ENCODE results near the gene SUN5. TPM values are rescaled to one million over a fixed set of nuclear protein-coding genes. Genes with fewer than 3 reads are reported as not detected.

The SUN5 gene
- total and polyA plus RNA-seq, 5 experiments from 2014 or later: not detected

GRCh38 chr20:33034115-33034514 lies 29.9 kb upstream of the SUN5 start:
- Mint-ChIP-seq H3K27ac (peak overlapping the region in 2 of 10 donors; percentile 3 to 35), H3K9me3 (peaks cover 0 to 25% (median 3%) of the 10 kb centered on the region in 9 donors), H3K27me3 (peaks cover 0 to 1% (median 0%) of the 10 kb centered on the region in 5 donors), H3K4me3 (no peak overlapping the region), H3K4me1 (peaks cover 0 to 3% (median 0%) of the 10 kb centered on the region in 4 donors), H3K36me3 (no peaks in the 10 kb centered on the region)
- DNase-seq: peak in 1 of 10 donors; percentile 30
- no peak for ATAC-seq
- POLR2A ChIA-PET: no interaction called here

- Mint-ChIP-seq H3K36me3 (no peaks in the 10 kb centered on the region), H3K4me1 (peaks cover 0 to 3% (median 0%) of the 10 kb centered on the region in 4 donors), H3K27ac (peak overlapping the region in 2 of 10 donors; percentile 12 to 43), H3K27me3 (peaks cover 0 to 1% (median 0%) of the 10 kb centered on the region in 5 donors), H3K9me3 (peaks cover 0 to 19% (median 3%) of the 10 kb centered on the region in 9 donors), H3K4me3 (no peak overlapping the region)
- DNase-seq: peak in 1 of 10 donors; percentile 31
- POLR2A ChIA-PET: no interaction called here
- no peak for ATAC-seq
These were observed 29.1 kb upstream of the SUN5 start for GRCh38 chr20:33033381-33033780.

DNA sequence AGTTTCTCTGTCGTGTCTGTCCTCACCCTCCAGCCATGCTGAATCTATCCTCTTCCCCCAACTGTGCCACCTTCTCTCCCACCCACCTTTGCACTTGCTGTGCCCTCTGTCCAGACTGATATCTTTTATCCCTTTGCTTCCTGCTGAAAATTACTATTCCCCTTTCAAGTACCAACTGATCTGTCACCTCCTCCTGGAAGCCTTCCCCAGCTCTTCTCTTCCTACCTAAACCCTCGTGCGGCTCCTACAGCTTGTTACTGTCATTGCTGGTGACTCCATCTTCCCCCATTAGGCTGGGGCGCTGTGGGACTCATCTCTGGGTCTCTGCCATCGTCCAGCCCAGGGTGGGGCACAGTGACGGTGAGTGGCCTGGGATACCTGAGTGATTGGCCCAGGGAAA lies 28.3 kb upstream of the SUN5 start:
- DNase-seq (peak in 1 of 10 donors; percentile 46), ATAC-seq (no peak)
- Mint-ChIP-seq H3K9me3 (peaks cover 0 to 12% (median 3%) of the 10 kb centered on the region in 9 donors), H3K36me3 (no peaks in the 10 kb centered on the region), H3K27me3 (no peaks in the 10 kb centered on the region), H3K4me3 (no peak overlapping the region), H3K4me1 (peaks cover 0 to 3% (median 0%) of the 10 kb centered on the region in 4 donors), H3K27ac (peak overlapping the region in 2 of 10 donors; percentile 22 to 73)
- POLR2A ChIA-PET: interaction anchor here (0.6 kb wide), 1 partner anchor 8 kb away, joined by 5 read pairs; no protein-coding TSS in a partner anchor

DNA sequence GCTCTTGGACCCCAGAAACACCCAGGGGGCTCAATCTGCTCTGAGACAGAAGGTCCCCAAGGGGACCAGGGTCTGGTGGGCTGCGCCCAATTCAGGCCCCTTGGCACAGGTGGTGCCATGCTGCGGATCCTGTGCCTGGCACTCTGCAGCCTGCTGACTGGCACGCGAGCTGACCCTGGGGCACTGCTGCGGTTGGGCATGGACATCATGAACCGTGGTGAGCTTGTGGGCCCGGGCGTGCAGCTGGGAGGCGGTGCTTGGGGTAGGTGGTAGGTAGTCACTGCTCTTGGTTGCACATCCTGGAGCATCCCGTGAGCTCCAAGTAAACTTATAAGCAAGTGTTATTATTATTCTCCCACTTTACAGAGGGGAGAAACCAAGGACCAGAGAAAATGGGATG lies 27.3 kb upstream of the SUN5 start, which contains the start of gene BPIFB6:
TSS of gene BPIFB6 (plus strand) at position 118 of the 400 bp plus-strand sequence. CDS start at position 118, 0 bp downstream.
- Mint-ChIP-seq H3K27me3 (no peaks in the 10 kb centered on the region), H3K36me3 (no peaks in the 10 kb centered on the region), H3K4me3 (no peak within 1 kb of the TSS), H3K27ac (peak within 1 kb of the TSS in 1 of 10 donors; percentile 73), H3K4me1 (peaks cover 0 to 3% (median 0%) of the 10 kb centered on the region in 4 donors), H3K9me3 (peaks cover 0 to 12% (median 3%) of the 10 kb centered on the region in 9 donors)
- DNase-seq: peak in 1 of 10 donors; percentile 26
- ATAC-seq: no peak
- POLR2A ChIA-PET: no interaction called here

GRCh38 chr20:33030569-33030968 lies 26.3 kb upstream of the SUN5 start:
- H3K4me1 Mint-ChIP-seq: peaks cover 0 to 3% (median 0%) of the 10 kb centered on the region in 4 donors
- H3K4me3 Mint-ChIP-seq: no peak overlapping the region
- peaks cover 0 to 12% (median 3%) of the 10 kb centered on the region in 9 donors for H3K9me3 Mint-ChIP-seq
- no peak overlapping the region for H3K27ac Mint-ChIP-seq
- no peaks in the 10 kb centered on the region for H3K27me3 Mint-ChIP-seq
- DNase-seq: peak in 1 of 10 donors; percentile 11
- POLR2A ChIA-PET: no interaction called here
- no peak for ATAC-seq
- H3K36me3 Mint-ChIP-seq: no peaks in the 10 kb centered on the region

- H3K4me1 Mint-ChIP-seq: peaks cover 0 to 3% (median 0%) of the 10 kb centered on the region in 4 donors
- no peak overlapping the region for H3K27ac Mint-ChIP-seq
- no peak overlapping the region for H3K4me3 Mint-ChIP-seq
- H3K9me3 Mint-ChIP-seq: peaks cover 0 to 12% (median 3%) of the 10 kb centered on the region in 9 donors
- H3K36me3 Mint-ChIP-seq: no peaks in the 10 kb centered on the region
- no peak for DNase-seq
- no peaks in the 10 kb centered on the region for H3K27me3 Mint-ChIP-seq
- no peak for ATAC-seq
- POLR2A ChIA-PET: no interaction called here
These were observed 25.8 kb upstream of the SUN5 start for GRCh38 chr20:33030076-33030475.

DNA sequence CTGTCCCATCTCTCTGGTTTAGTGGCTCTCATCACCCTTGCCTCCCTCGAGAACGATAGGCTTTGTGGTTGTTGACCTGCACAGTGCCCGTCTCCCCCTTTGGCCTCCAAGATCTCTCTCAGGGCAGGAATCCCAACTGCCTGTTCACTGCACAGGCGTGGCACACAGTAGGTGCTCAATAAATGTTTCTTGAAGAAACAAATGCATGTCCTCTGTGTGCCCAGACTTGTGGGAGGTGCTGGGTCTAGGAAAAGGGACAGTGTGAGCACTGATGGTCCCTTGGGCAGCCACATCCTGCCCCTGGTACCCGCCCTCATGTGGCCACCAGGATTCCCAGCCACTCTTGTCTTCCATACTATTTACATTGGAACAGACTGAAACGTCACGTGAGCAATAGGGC lies 24.6 kb upstream of the SUN5 start:
- H3K36me3 Mint-ChIP-seq: no peaks in the 10 kb centered on the region
- POLR2A ChIA-PET: no interaction called here
- no peak for DNase-seq
- peaks cover 0 to 2% (median 0%) of the 10 kb centered on the region in 4 donors for H3K4me1 Mint-ChIP-seq
- H3K9me3 Mint-ChIP-seq: peaks cover 0 to 12% (median 3%) of the 10 kb centered on the region in 9 donors
- no peaks in the 10 kb centered on the region for H3K27me3 Mint-ChIP-seq
- no peak for ATAC-seq
- no peak overlapping the region for H3K4me3 Mint-ChIP-seq
- H3K27ac Mint-ChIP-seq: no peak overlapping the region

DNA sequence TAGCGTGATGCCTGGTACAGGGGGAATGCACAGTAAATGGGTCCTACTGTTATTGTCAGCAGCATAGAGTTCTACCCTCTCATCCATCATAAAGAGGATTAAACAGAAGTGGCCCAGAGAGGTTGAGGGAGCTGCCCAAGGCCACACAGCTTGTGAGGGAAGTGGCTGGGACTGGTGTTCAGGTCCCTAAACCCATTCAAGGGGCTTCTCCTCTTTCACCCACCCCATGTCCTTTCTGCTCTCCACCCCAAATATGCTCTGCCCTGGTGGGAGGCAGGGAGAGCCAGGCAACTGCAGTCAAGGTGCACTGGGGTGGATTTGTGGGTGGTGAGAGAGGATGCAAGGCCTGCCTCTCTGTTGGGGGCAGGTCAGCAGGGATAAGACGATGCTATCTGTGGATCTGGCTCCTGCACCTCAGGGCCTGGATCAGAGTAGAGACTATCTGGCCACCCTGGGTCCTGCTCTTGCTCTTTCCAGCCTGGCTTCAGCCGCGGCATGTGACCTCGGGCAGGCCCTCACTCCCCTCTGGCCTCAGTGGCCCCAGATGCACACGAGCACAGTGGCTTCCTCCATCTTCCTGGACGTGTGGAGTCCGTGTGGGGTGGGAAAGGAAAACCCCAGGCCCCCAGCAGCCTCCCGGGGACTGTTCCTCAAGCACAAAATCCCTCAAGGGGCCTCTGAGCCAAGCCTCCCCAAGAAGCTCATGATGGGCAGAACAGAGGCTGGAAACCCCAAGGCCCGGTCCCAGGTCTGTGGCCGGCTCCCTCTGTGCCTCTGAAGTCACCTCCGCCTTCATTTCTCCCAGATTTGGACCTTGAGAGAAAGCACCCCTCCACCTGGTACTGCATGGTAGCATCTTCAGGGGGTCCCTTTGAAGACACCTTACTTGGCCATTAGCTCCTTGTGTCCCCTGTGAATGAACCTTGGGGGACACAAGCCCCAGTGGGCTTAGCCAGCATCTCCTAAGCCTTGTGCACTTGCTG lies 23.8 kb upstream of the SUN5 start:
- H3K9me3 Mint-ChIP-seq: peaks cover 0 to 7% (median 1%) of the 10 kb centered on the region in 9 donors
- H3K36me3 Mint-ChIP-seq: no peaks in the 10 kb centered on the region
- no peak for ATAC-seq
- H3K4me3 Mint-ChIP-seq: no peak overlapping the region
- H3K27ac Mint-ChIP-seq: no peak overlapping the region
- no peaks in the 10 kb centered on the region for H3K27me3 Mint-ChIP-seq
- DNase-seq: peak in 1 of 10 donors; percentile 56
- POLR2A ChIA-PET: no interaction called here
- peaks cover 0 to 3% (median 1%) of the 10 kb centered on the region in 4 donors for H3K4me1 Mint-ChIP-seq

DNA sequence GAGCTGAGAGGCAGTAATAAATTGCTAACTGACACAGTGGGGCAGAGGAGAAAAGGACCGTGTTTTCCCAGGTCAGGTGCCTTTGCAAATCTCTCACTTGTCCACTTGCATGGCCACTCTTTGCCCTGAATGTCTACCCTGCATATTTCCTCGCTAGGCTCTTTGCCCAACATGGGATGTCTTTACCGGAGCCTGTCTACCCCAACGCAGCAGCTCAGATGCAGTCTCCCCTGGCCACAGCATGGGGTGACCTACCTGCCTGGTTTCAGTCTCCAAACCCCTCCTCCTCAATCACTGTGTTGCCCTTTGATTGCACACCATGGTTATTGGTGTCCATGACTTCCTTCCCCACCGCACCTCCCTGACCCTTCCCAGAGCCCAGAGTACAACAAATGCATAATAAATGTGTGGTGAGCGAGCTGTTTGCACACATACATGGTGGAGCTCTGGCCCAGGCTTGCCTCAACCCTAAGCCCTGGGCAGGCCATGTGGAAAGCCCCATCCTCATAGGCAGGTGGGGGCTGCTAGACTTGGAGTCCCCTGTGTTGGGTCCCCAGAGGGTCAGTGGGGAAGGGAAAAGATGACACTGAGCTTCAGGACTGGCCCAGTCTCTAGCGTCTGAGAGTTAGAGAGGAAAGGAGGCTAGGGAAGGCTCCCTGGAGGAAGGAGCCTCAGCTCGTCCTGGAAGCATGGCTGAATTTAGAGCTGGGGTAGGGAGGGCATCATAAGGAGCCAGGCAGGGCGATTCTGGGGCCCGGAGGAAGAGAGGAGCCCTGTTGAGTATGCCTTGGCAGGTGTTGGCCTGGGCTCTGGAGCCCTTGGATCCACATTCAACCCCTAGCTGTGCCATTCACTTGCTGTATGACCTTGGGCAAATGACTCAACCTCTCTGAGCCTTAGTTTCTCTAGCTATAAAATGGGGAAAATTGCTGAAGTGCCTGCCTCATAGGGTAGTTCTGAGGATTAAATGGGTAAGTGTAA lies 22.8 kb upstream of the SUN5 start:
- no peaks in the 10 kb centered on the region for H3K36me3 Mint-ChIP-seq
- DNase-seq (peak in 1 of 10 donors; percentile 44), ATAC-seq (no peak)
- H3K27me3 Mint-ChIP-seq: no peaks in the 10 kb centered on the region
- H3K9me3 Mint-ChIP-seq: no peaks in the 10 kb centered on the region
- H3K4me3 Mint-ChIP-seq: no peak overlapping the region
- POLR2A ChIA-PET: no interaction called here
- peaks cover 0 to 2% (median 1%) of the 10 kb centered on the region in 4 donors for H3K4me1 Mint-ChIP-seq
- no peak overlapping the region for H3K27ac Mint-ChIP-seq

GRCh38 chr20:33026072-33026778 lies 22.0 kb upstream of the SUN5 start:
- Mint-ChIP-seq H3K9me3 (no peaks in the 10 kb centered on the region), H3K4me3 (no peak overlapping the region), H3K27me3 (no peaks in the 10 kb centered on the region)

DNA sequence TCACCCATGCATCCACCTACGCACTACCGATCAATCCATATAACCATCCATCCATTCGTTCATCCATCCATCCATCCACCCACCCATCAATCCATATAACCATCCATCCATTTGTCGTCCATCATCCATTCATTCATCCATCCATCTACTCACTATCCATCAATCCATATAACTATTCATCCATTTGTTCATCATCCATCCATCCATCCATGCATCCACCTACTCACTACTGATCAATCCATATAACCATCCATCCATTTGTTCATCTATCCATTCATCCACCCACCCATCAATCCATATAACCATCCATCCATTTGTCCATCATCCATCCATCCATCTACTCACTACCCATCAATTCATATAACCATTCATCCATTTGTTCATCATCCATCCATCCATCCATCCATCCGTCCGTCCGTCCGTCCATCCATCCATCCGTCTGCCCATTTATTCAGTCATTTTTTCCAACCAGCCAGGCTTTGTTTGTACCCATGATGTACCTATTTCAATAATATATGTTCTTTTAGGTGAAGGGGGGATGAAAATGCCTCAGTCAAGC lies 21.2 kb upstream of the SUN5 start:
- no peak overlapping the region for H3K27ac Mint-ChIP-seq
- no peaks in the 10 kb centered on the region for H3K27me3 Mint-ChIP-seq
- H3K9me3 Mint-ChIP-seq: no peaks in the 10 kb centered on the region
- DNase-seq (no peak), ATAC-seq (no peak)
- POLR2A ChIA-PET: no interaction called here
- no peak overlapping the region for H3K4me3 Mint-ChIP-seq
- no peaks in the 10 kb centered on the region for H3K36me3 Mint-ChIP-seq
- H3K4me1 Mint-ChIP-seq: peaks cover 0 to 8% (median 1%) of the 10 kb centered on the region in 4 donors

More at GRCh38 chr20:33026072-33026778, 22.0 kb upstream of the SUN5 start:
- Mint-ChIP-seq H3K36me3 (no peaks in the 10 kb centered on the region), H3K27ac (no peak overlapping the region), H3K4me1 (peaks cover 0 to 7% (median 1%) of the 10 kb centered on the region in 4 donors)
- POLR2A ChIA-PET: no interaction called here
- ATAC-seq (no peak), DNase-seq (peak in 1 of 10 donors; percentile 48)

Data from naive thymus-derived CD8-positive, alpha-beta T cell (primary cell).